22Rv1 (cell line): ENCODE measurements around the gene NAPA.

Experiments
- CTCF ChIP-seq: fragments of 450-650 bp; IDR thresholded peaks from 2 replicates; pipeline ENCODE4 v1.5.1; 2017; ENCODE audit warnings: mild to moderate bottlenecking
- ZFX ChIP-seq: fragments of 450-650 bp; IDR thresholded peaks from 2 replicates; pipeline ENCODE4 v1.6.1; 2017; ENCODE audit warnings: antibody characterized with exemption, borderline replicate concordance

GRCh38 chr19:47471733-47472457, 43.0 kb downstream of the NAPA start, which contains the start of gene SLC8A2:
- TF ChIP-seq CTCF (no peak), ZFX (no peak)
